IPS-18c (cell line): ENCODE measurements around the gene RASGRP2.

ENCODE experiments used
- H3K4me3 ChIP-seq: 2 replicates; pipeline ENCODE4 v1.7.0; 2013; ENCODE audit warnings: low read depth, mild to moderate bottlenecking, low read length, moderate library complexity; ENCODE audit not compliant: insufficient read depth
- H3K9me3 ChIP-seq: one replicate; pipeline ENCODE4 v1.6.1; 2013; ENCODE audit warnings: mild to moderate bottlenecking, low read length, moderate library complexity; ENCODE audit not compliant: control insufficient read depth, insufficient read depth

RASGRP2 gene

DNA sequence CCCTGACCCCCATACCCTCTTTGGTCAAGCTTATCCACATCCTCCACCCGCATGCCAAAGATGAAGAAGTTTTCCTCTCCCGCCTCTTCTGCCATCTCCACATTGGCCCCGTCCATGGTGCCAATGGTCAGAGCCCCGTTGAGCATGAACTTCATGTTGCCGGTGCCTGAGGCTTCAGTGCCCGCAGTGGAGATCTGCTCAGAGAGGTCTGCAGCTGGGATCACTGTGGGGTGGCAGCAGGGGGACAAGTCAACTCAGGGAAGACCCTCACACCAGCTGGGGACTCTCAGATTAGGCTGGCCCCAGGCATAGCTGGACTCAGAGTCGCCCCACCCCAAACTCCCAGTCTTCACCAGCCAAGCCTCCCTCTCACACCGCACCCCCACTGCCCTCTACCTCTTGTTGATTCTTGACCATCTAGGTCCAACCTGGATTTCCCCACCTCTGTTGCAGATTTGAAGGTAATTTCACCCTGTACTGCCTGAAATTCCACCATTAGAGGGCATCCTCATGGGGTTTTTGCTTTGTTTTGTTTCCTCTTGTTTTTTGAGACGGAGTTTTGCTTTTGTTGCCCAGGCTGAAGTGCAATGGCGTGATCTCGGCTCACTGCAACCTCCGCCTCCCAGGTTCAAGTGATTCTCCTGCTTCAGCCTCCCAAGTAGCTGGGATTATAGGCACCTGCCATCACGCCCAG is 6.6 kb upstream of the RASGRP2 start:
- H3K4me3 ChIP-seq = no peak overlapping the region
- H3K9me3 ChIP-seq = no peaks in the 10 kb centered on the region

- Histone ChIP-seq H3K4me3 (no peak overlapping the region), H3K9me3 (no peaks in the 10 kb centered on the region)
Measured at GRCh38 chr11:64747961-64748665, 4.2 kb upstream of the RASGRP2 start.

DNA sequence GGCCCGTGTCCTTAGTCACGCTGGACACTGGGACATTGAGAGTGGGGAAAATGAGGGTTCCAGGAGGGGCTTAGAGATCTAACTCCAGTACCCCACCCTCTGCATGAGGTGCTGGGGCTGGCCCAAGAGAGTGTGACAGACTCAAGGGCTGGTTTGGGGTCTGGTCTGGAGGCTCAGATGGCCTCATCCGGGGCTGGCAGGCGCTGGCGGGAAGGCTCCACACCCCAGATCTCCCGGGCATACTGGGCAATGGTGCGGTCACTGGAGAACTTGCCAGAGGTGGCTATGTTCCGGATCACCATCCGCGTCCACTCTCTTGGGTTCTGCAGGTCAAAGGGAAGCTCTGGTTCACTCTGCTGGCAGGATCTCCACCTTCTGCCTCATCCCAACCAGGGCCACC is 2.5 kb upstream of the RASGRP2 start:
- Histone ChIP-seq H3K4me3 (no peak overlapping the region; the same call in 1 of the 2 replicates), H3K9me3 (no peaks in the 10 kb centered on the region)

GRCh38 chr11:64745521-64746328 is 1.8 kb upstream of the RASGRP2 start:
- H3K9me3 ChIP-seq = no peaks in the 10 kb centered on the region
- peak overlapping the region; percentile 65 for H3K4me3 ChIP-seq

DNA sequence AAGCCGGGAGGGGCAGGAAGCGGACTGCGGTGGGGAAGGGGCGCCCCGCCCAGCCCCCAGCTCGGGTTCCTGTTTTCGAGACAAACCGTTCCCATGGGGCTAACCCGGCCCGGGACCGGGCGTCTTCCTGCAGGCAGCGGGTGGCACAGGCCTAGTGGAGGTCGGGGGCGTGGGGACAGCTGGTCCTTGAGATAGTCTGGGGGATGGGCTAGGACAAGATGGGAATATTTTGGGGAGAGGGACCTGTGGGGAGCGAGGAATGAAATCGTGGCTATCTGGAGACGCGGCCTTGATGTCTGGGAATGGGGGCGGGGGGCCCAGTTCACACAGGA is 1.2 kb upstream of the RASGRP2 start:
- Histone ChIP-seq H3K4me3 (peak overlapping the region; percentile 65), H3K9me3 (no peaks in the 10 kb centered on the region)

- Histone ChIP-seq H3K4me3 (peak overlapping the region; percentile 65), H3K9me3 (no peaks in the 10 kb centered on the region)
Measured at GRCh38 chr11:64744544-64745188, 724 bp upstream of the RASGRP2 start.

DNA sequence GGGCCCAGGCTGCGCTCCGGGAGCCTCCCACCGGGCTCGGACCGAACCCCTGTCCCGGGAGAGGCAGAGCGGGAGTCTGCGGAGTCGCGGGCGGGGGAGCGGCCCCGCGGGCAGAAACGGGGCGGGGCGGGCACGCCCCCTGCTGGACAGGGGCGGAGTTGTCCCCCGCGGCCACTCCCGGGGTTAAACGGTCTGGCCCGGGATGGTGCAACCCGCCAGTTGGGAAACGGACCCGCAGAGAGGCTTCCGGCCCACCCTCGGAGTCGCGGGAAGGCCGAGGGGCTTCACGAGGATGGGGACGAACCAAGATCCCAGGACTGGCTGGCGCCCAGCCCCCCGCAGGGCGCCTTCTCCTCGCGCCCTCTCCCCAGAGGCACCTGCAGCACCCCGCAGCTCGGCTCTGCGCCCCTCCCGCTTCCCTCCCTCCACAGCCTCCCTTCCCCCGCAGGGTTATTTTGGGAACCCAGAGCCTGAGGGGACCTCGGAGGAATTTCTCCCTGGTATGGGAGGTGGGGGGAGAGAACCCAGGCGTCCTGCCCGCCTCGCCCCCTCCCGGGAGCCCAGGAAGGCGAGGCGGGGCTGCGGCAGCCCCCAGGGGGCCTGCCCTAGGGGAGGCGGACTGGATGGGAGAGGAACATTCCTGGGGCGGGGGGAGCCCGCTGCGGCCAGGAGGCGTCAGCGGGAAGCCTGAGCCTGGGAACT is 902 bp downstream of the RASGRP2 start:
- Histone ChIP-seq H3K4me3 (peak overlapping the region; percentile 60), H3K9me3 (no peaks in the 10 kb centered on the region)

DNA sequence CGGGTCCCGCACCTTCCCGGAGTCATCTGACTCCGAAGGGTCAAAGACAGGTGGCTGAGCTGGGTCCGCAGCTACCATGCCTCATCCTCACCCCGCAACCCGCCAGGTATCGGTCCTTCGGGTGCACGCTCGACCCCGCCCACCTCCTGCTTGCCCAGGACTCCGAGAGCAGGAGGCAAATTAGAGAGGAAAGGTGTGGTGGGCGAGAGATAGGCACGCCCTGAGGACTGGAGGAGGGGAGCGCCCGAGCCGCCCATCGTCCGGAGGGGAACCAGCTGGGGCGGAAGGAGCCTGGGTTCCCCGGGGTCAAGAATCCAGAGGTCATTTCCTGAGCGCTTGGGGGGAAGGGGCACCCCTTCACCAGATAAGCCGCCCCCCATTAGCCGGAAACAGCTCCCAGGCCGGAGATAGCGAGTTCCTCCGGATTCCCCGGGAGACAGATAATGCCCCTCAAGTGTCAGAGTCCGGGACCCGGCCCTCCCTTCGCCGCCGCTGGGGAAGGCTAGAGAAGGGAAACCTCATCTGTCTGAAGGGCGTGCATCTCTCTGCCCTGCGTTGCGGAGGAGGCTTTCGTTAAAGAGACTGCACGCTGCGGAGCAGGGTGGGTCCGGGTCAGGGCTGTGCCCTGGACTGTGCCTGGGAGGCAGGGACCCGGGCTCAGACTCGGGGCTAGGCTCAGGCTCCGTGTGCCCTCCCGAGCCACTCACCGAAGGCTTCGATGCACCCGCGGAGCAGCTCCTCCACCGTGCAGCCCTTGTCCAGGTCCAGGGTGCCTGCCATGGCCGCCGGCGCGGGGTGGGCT is 1.7 kb downstream of the RASGRP2 start:
- H3K4me3 ChIP-seq = peak overlapping the region; percentile 60

GRCh38 chr11:64741375-64742086 is 2.4 kb downstream of the RASGRP2 start:
- H3K4me3 ChIP-seq = peak overlapping the region; percentile 60; the same call in 1 of the 2 replicates

More for the DNA sequence above, 1.7 kb downstream of the RASGRP2 start:
- no peaks in the 10 kb centered on the region for H3K9me3 ChIP-seq

DNA sequence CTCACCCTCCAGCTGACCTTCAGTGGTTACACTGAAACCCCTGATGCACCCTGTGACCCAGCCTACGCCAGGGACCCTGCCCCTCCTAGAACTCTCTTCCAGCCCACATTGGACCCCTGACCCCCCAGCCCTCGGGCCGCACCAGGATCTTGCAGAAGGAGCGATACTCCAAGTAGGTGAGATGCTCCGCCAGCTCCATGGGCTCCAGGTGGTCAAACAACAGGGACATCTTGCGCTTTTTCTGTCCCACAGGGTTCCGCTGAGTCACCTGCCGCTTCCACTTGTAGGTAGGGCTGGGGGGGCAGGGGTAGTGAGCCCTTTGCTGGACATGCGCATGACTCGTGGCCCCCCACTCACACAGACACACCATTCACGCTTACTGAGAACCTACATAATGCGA is 4.1 kb downstream of the RASGRP2 start:
- Histone ChIP-seq H3K4me3 (no peak overlapping the region; the same call in 1 of the 2 replicates), H3K9me3 (no peaks in the 10 kb centered on the region)

More at GRCh38 chr11:64741375-64742086, 2.4 kb downstream of the RASGRP2 start:
- H3K9me3 ChIP-seq = no peaks in the 10 kb centered on the region

GRCh38 chr11:64736654-64737053 is 7.3 kb downstream of the RASGRP2 start:
- Histone ChIP-seq H3K4me3 (no peak overlapping the region), H3K9me3 (no peaks in the 10 kb centered on the region)

GRCh38 chr11:64735725-64736259 is 8.2 kb downstream of the RASGRP2 start:
- Histone ChIP-seq H3K4me3 (no peak overlapping the region), H3K9me3 (no peaks in the 10 kb centered on the region)

- H3K9me3 ChIP-seq = no peaks in the 10 kb centered on the region
- no peak overlapping the region for H3K4me3 ChIP-seq
Measured at GRCh38 chr11:64734811-64735724, 8.9 kb downstream of the RASGRP2 start.

GRCh38 chr11:64731601-64732000 is 12.3 kb downstream of the RASGRP2 start:
- H3K9me3 ChIP-seq = no peaks in the 10 kb centered on the region
- no peak overlapping the region for H3K4me3 ChIP-seq
